Endothelial cell (in vitro differentiated cells): ENCODE data around the gene NPPC. TPM values are rescaled to one million over a fixed set of nuclear protein-coding genes. Genes with fewer than 3 reads are reported as not detected.

ENCODE experiments used
- DNase-seq: peaks from one replicate; pipeline ENCODE4 v3.0.0; 2021; ENCODE audit warnings: low spot score
- H3K27ac Mint-ChIP-seq: one replicate; pipeline ENCODE4 v1.8.0; 2021; ENCODE audit warnings: mixed read lengths, inconsistent platforms; ENCODE audit not compliant: unreplicated experiment
- H3K27me3 Mint-ChIP-seq: one replicate; pipeline ENCODE4 v1.8.0; 2021; ENCODE audit warnings: mild to moderate bottlenecking, moderate library complexity, mixed read lengths, inconsistent platforms; ENCODE audit not compliant: unreplicated experiment
- H3K36me3 Mint-ChIP-seq: one replicate; pipeline ENCODE4 v1.8.0; 2021; ENCODE audit warnings: mild to moderate bottlenecking, low read depth, mixed read lengths, inconsistent platforms; ENCODE audit not compliant: unreplicated experiment
- H3K4me1 Mint-ChIP-seq: one replicate; pipeline ENCODE4 v1.8.0; 2021; ENCODE audit warnings: mild to moderate bottlenecking, mixed read lengths, inconsistent platforms; ENCODE audit not compliant: unreplicated experiment
- H3K4me3 Mint-ChIP-seq: one replicate; pipeline ENCODE4 v1.8.0; 2021; ENCODE audit warnings: mild to moderate bottlenecking, mixed read lengths, inconsistent platforms; ENCODE audit not compliant: unreplicated experiment
- H3K9me3 Mint-ChIP-seq: one replicate; pipeline ENCODE4 v1.8.0; 2021; ENCODE audit warnings: mixed read lengths, inconsistent platforms; ENCODE audit not compliant: unreplicated experiment
- total RNA-seq: library from RNA; stranded (reverse); fragmentation: NEBNext Ultra II Directional; extraction: Animal tissue kit (Norgen Biotek cat#: 25700); gene quantifications from one replicate; pipeline ENCODE4 v1.2.1, GENCODE V29; 2021; ENCODE audit not compliant: unreplicated experiment
- TF ChIP-seq, protein P1 (sequence below): fragments of 200-600 bp; sonication (generic); IDR thresholded peaks from one replicate; pipeline ENCODE4 v1.5.0; 2021; ENCODE audit warnings: antibody characterized with exemption; ENCODE audit not compliant: unreplicated experiment

The NPPC gene
- total RNA-seq, 1 donor from 2014 or later = 11.4 TPM

DNA sequence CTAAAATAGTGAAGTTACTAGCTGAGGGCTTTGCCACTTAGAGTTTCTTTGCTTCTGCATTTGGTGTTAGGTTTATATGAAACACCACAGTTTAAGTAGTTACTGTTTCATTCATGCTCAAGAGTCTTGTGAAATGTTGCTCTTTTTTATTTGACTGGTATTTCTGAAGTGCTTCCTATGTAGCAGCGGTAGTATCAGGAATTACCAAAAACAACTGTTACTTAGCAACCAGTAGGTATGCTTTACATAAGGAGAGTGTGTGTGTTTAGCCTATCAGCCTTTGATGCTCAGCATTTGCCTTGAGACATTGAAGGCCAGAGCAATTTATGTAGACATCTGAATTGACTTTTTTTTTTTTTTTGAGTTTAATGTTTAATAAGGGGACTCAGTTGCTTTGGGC is 38.9 kb upstream of the NPPC start:
- TF ChIP-seq, protein P1, sequence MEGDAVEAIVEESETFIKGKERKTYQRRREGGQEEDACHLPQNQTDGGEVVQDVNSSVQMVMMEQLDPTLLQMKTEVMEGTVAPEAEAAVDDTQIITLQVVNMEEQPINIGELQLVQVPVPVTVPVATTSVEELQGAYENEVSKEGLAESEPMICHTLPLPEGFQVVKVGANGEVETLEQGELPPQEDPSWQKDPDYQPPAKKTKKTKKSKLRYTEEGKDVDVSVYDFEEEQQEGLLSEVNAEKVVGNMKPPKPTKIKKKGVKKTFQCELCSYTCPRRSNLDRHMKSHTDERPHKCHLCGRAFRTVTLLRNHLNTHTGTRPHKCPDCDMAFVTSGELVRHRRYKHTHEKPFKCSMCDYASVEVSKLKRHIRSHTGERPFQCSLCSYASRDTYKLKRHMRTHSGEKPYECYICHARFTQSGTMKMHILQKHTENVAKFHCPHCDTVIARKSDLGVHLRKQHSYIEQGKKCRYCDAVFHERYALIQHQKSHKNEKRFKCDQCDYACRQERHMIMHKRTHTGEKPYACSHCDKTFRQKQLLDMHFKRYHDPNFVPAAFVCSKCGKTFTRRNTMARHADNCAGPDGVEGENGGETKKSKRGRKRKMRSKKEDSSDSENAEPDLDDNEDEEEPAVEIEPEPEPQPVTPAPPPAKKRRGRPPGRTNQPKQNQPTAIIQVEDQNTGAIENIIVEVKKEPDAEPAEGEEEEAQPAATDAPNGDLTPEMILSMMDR = no peak
- H3K27me3 Mint-ChIP-seq = peaks cover 4% of the 10 kb centered on the region
- DNase-seq = no peak
- H3K27ac Mint-ChIP-seq = no peak overlapping the region
- H3K4me1 Mint-ChIP-seq = peaks cover 20% of the 10 kb centered on the region
- peaks cover 10% of the 10 kb centered on the region for H3K36me3 Mint-ChIP-seq
- no peaks in the 10 kb centered on the region for H3K9me3 Mint-ChIP-seq
- H3K4me3 Mint-ChIP-seq = no peak overlapping the region

DNA sequence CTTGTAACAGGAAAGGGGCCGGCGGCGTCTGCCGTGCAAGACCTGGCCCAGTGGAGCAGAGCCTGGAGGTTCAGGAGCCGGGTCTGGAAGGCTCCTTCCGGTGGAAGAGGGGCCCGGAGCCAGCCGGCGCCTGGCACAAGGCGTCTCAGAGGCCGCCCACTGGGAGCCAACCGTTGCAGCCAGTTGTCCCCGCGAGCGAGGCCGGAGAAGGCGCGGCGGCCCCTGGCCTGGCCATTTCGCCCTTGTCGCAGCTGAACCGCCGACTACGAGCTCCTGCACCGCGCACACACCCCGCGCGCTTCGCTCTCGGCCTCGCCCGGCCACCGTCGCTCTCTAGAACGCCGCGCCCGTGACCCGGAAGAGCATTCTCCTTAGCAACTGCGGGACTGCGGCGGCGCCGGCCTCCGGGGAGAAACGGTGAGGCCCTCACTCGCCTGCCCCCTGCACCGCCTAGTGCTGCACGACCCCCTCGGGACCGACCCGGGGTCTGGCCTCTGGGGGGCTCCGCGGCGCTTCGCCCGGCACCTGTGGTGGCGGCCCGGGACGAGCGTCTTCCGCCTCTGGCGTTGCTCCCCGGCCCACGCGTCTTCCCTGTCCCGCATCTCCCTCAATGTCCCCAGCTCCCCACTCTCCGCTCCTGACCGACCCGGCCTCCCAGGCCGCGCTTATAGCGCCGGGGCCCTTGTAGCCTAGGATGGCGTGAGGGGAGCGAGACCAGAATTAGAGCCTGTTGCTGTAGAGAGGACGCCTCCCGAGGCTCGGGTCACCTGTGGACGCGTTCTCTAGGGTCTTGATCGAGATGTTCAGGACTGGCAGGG is 35.4 kb upstream of the NPPC start, which contains the start of gene DIS3L2:
TSS of gene DIS3L2 (plus strand) at position 365 of the 818 bp plus-strand sequence. CDS start 53,215 bp downstream, outside the sequence.
- Mint-ChIP-seq H3K27me3 (peaks cover 6% of the 10 kb centered on the region), H3K27ac (peak within 1 kb of the TSS; percentile 96), H3K4me3 (peak within 1 kb of the TSS; percentile 95), H3K36me3 (peaks cover 5% of the 10 kb centered on the region), H3K9me3 (no peaks in the 10 kb centered on the region), H3K4me1 (peaks cover 25% of the 10 kb centered on the region)
- peak; percentile 81 for DNase-seq
- TF ChIP-seq, protein P1 = no peak

DNA sequence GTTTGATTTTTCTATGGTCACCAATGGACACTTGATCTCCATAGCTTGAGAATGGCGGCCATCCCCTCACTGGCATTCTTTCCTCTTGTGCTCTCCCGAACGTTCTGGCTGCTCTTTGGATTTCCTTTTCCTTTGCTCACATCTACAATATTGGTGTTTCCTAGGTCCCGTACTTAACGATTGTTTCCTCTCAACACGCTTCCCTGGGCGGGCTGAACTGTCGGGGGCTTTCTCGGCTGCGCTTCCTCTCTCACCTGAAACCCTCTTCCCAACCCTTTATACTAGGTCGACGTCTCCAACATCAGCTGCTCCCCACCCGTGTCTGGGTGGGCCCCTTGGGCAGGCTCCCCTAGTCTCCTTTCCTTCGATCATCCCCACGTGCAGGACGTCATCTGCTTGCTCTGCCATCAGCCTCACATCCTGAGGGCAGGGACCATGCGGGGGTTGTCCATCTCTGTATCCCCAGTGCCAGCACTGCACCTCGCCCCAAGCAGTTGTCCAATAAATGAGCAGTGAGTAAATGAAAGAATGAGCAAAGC is 34.7 kb upstream of the NPPC start:
- no peak for DNase-seq
- TF ChIP-seq, protein P1 = no peak
- H3K27me3 Mint-ChIP-seq = peaks cover 6% of the 10 kb centered on the region
- H3K9me3 Mint-ChIP-seq = no peaks in the 10 kb centered on the region
- H3K4me3 Mint-ChIP-seq = peak overlapping the region; percentile 87
- peaks cover 5% of the 10 kb centered on the region for H3K36me3 Mint-ChIP-seq
- peaks cover 25% of the 10 kb centered on the region for H3K4me1 Mint-ChIP-seq
- H3K27ac Mint-ChIP-seq = peak overlapping the region; percentile 96

DNA sequence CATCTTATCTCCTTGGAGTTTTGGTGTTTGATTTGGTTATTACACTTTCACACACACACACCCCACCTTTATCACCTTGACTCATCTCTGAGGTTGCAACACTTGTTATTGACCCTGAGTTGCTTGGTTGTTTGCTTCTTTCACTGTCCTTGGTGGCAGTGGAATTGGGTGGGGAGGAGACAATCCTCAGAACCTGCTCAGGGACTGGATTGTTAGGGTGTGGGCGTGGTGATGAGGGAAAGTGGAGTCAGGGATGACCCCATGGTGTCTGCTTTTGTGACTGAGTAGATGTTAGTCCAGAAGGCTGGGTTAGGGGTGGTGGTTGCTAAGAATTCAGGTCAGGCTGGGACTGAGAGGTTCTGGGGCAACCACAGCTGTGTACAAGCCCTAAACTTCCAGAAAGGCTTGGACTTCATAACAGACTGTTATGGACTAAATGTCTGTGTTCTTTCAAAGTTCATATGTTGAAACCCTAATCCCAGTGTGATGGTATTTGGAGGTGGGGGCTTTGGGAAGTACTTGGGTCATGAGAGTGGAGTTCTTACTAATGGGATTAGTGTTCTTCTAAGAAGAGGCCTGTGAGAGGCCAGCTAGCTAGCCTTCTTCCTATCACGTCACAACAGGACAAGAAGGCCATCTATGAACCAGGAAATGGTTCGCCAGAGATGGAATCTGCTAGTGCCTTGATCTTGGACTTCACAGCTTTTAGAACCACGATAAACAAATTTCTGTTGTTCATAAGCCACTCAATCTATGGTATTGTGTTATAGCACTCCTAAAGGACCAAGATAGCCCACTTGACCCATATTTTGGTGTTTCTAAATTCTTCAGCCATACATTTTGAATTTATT is 31.9 kb upstream of the NPPC start:
- H3K27me3 Mint-ChIP-seq = peaks cover 6% of the 10 kb centered on the region

More for the DNA sequence above, 31.9 kb upstream of the NPPC start:
- Mint-ChIP-seq H3K4me3 (no peak overlapping the region), H3K36me3 (peaks cover 5% of the 10 kb centered on the region), H3K27ac (no peak overlapping the region), H3K4me1 (peaks cover 19% of the 10 kb centered on the region), H3K9me3 (no peaks in the 10 kb centered on the region)
- no peak for DNase-seq
- TF ChIP-seq, protein P1 = no peak
